ENCODE results near the gene UGT2B28.
"Not testable (repeated sequence)": the region's sequence is repeated elsewhere in the genome, so short reads cannot be mapped to it uniquely, and the experiment has no call there.

Gene UGT2B28

GRCh38 chr4:69280081-69280480 is at the start of gene UGT2B28:
TSS of gene UGT2B28 (plus strand) at chr4:69280475. CDS start at chr4:69280501, 26 bp downstream.
- not testable (repeated sequence) for TF ChIP-seq GATA3, GATA2 (IDR thresholded peaks at IDR 0.05; ENCODE audit: low read depth, low read length)

GRCh38 chr4:69239092-69239491 is 41.2 kb upstream of the UGT2B28 start:
- TF ChIP-seq GATA2 (IDR thresholded peaks at IDR 0.05; ENCODE audit: low read depth, low read length), result no peak
- no peak for TF ChIP-seq GATA3 (IDR thresholded peaks at IDR 0.05; ENCODE audit: low read depth, low read length)

GRCh38 chr4:69239557-69240168 is 40.6 kb upstream of the UGT2B28 start:
- no peak for TF ChIP-seq GATA2 (IDR thresholded peaks at IDR 0.05; ENCODE audit: low read depth, low read length)
- TF ChIP-seq GATA3 (IDR thresholded peaks at IDR 0.05; ENCODE audit: low read depth, low read length), result no peak

- TF ChIP-seq GATA2 (IDR thresholded peaks at IDR 0.05; ENCODE audit: low read depth, low read length) (no peak), GATA3 (IDR thresholded peaks at IDR 0.05; ENCODE audit: low read depth, low read length) (no peak)
These were observed 41.0 kb downstream of the UGT2B28 start for GRCh38 chr4:69321153-69321729.

- TF ChIP-seq GATA2 (IDR thresholded peaks at IDR 0.05; ENCODE audit: low read depth, low read length) (no peak), GATA3 (IDR thresholded peaks at IDR 0.05; ENCODE audit: low read depth, low read length) (no peak)
These were observed 41.8 kb downstream of the UGT2B28 start for GRCh38 chr4:69322055-69322454.

- TF ChIP-seq GATA3 (IDR thresholded peaks at IDR 0.05; ENCODE audit: low read depth, low read length), result no peak
These were observed 43.0 kb downstream of the UGT2B28 start for GRCh38 chr4:69323284-69323683.

GRCh38 chr4:69330345-69331047 is 50.2 kb downstream of the UGT2B28 start:
- TF ChIP-seq GATA3 (IDR thresholded peaks at IDR 0.05; ENCODE audit: low read depth, low read length) (no peak), GATA2 (IDR thresholded peaks at IDR 0.05; ENCODE audit: low read depth, low read length) (no peak)

Measured in SH-SY5Y (cell line).